Measurements from ENCODE around the gene PGAM2. TPM values are rescaled to one million over a fixed set of nuclear protein-coding genes. Genes with fewer than 3 reads are reported as not detected.

PGAM2 gene
- total and polyA plus RNA-seq, 2 experiments from 2014 or later = 0.73 TPM; not detected in 1

GRCh38 chr7:44062180-44062902 is 3.0 kb downstream of the PGAM2 start:
- no peaks in the 10 kb centered on the region for H3K4me1 ChIP-seq (ENCODE audit: insufficient read depth)
- H3K36me3 ChIP-seq (replicated peaks; ENCODE audit: insufficient read depth, low read depth) = no peaks in the 10 kb centered on the region
- TF ChIP-seq EZH2 (IDR thresholded peaks at IDR 0.05; ENCODE audit: borderline replicate concordance) = no peak
- TF ChIP-seq EZH2phosphoT487 (IDR thresholded peaks at IDR 0.05; ENCODE audit: low read depth, severe bottlenecking, unreplicated experiment) = no peak
- TF ChIP-seq CTCF (IDR thresholded peaks at IDR 0.05; ENCODE audit: poor library complexity) = no peak
- 94% methylated on average over 11 of the region's 11 CpGs for WGBS (ENCODE audit: low lambda C conversion rate, missing lambda C conversion rate)
- H3K79me2 ChIP-seq = no peaks in the 10 kb centered on the region
- no peak for DNase-seq (ENCODE audit: low spot score)
- H2AFZ ChIP-seq = no peak overlapping the region
- no peaks in the 10 kb centered on the region for H3K27me3 ChIP-seq
- H3K4me3 ChIP-seq = no peak overlapping the region
- no peaks in the 10 kb centered on the region for H3K9me2 ChIP-seq (replicated peaks; ENCODE audit: insufficient read depth)
- H4K20me1 ChIP-seq (ENCODE audit: insufficient read depth, poor library complexity, severe bottlenecking) = no peaks in the 10 kb centered on the region
- no peaks in the 10 kb centered on the region for H3K9me3 ChIP-seq (ENCODE audit: low read depth)
- H3K4me2 ChIP-seq = no peak overlapping the region
- H3K27ac ChIP-seq = no peak overlapping the region

DNA sequence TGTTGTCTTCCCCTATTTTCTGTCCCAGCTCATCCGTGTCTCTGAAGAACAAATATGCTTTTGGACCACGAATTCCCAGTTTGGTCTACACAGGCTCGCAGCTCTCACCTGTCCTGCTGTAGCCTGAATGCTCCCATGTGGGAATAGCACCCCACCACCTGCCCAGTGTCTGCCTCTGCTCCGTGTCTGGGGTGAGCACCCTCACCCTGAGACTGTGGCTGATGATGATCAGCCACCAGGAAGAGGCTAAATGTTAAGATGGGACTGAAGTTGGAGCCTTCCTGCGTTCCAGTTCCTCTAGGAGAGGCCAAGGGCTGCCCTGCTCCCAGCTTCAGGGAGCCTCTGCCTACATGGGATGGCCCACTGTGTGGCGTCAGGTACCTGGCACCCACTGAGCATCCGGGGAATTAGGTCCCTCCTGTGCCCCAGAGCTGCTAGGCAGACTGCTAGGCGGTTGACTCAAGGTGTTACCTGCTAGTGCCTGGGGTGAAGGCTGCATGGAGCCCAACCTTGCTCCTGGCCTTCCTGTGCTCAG is 3.7 kb downstream of the PGAM2 start:
- TF ChIP-seq EZH2phosphoT487 (IDR thresholded peaks at IDR 0.05; ENCODE audit: low read depth, severe bottlenecking, unreplicated experiment) (no peak), CTCF (IDR thresholded peaks at IDR 0.05; ENCODE audit: poor library complexity) (no peak), EZH2 (IDR thresholded peaks at IDR 0.05; ENCODE audit: borderline replicate concordance) (no peak)
- Histone ChIP-seq H4K20me1 (ENCODE audit: insufficient read depth, poor library complexity, severe bottlenecking) (no peaks in the 10 kb centered on the region), H3K79me2 (no peaks in the 10 kb centered on the region), H3K4me1 (ENCODE audit: insufficient read depth) (no peaks in the 10 kb centered on the region), H3K9me3 (ENCODE audit: low read depth) (no peaks in the 10 kb centered on the region), H3K27me3 (no peaks in the 10 kb centered on the region), H3K27ac (no peak overlapping the region), H3K4me3 (no peak overlapping the region), H2AFZ (no peak overlapping the region), H3K4me2 (no peak overlapping the region), H3K36me3 (replicated peaks; ENCODE audit: insufficient read depth, low read depth) (no peaks in the 10 kb centered on the region), H3K9me2 (replicated peaks; ENCODE audit: insufficient read depth) (no peaks in the 10 kb centered on the region)
- WGBS (ENCODE audit: low lambda C conversion rate, missing lambda C conversion rate) = 97% methylated on average over 8 of the region's 8 CpGs
- no peak for DNase-seq (ENCODE audit: low spot score)

- WGBS (ENCODE audit: low lambda C conversion rate, missing lambda C conversion rate) = 98% methylated on average over 8 of the region's 8 CpGs
- Histone ChIP-seq H3K4me2 (no peak overlapping the region), H3K4me1 (ENCODE audit: insufficient read depth) (no peaks in the 10 kb centered on the region), H2AFZ (no peak overlapping the region), H3K27me3 (no peaks in the 10 kb centered on the region), H3K4me3 (no peak overlapping the region), H3K27ac (no peak overlapping the region), H3K9me2 (replicated peaks; ENCODE audit: insufficient read depth) (no peaks in the 10 kb centered on the region), H3K9me3 (ENCODE audit: low read depth) (no peaks in the 10 kb centered on the region), H4K20me1 (ENCODE audit: insufficient read depth, poor library complexity, severe bottlenecking) (no peaks in the 10 kb centered on the region), H3K36me3 (replicated peaks; ENCODE audit: insufficient read depth, low read depth) (no peaks in the 10 kb centered on the region), H3K79me2 (no peaks in the 10 kb centered on the region)
- no peak for DNase-seq (ENCODE audit: low spot score)
- TF ChIP-seq CTCF (IDR thresholded peaks at IDR 0.05; ENCODE audit: poor library complexity) (no peak), EZH2 (IDR thresholded peaks at IDR 0.05; ENCODE audit: borderline replicate concordance) (no peak), EZH2phosphoT487 (IDR thresholded peaks at IDR 0.05; ENCODE audit: low read depth, severe bottlenecking, unreplicated experiment) (no peak)
Observed at GRCh38 chr7:44060948-44061644, 4.3 kb downstream of the PGAM2 start.

Data from hepatocyte (in vitro differentiated cells).